ENCODE measurements around the gene PARD3. TPM values are rescaled to one million over a fixed set of nuclear protein-coding genes. Genes with fewer than 3 reads are reported as not detected.

Gene PARD3
- total RNA-seq, 1 donor from 2014 or later, result 76.4 TPM

DNA sequence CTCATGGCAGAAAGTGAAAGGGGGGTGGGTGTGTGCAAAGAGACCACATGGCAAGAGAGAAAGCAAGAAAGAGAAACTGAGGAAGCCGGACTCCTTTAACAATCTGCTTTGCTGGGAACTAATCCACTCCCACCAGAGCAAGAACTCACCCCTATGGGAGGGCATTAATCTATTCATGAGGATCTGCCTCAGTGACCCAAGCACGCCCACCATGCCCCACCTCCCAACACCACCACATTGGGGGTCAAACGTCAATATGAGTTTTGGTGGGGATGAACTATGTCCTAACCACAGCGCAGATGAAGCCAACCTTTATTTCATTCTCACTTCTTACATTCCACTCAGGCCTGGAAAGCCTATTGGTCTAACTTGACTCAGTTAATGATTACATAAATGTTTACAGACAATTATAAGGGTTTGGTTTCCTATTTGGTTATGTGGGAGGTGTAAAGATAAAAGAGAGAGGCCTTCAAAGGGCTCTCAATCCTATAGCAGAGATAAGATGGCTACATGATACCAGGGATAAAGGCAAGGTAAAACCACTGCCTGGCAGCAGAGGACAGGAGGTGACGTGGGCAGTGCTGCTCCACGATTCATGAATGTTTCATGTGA is 601.8 kb downstream of the PARD3 start:
- no peak for DNase-seq (ENCODE audit: low read depth)
- no peak overlapping the region for H3K4me3 ChIP-seq (ENCODE audit: low read depth, low read length)
- H3K36me3 ChIP-seq (ENCODE audit: control insufficient read depth, insufficient read depth, low read length), result no peaks in the 10 kb centered on the region
- H3K27me3 ChIP-seq (ENCODE audit: control insufficient read depth, insufficient read depth, low read length), result no peaks in the 10 kb centered on the region
- no peak for TF ChIP-seq CTCF (IDR thresholded peaks at IDR 0.05; ENCODE audit: insufficient read depth, low read length, poor library complexity, severe bottlenecking)

GRCh38 chr10:34207343-34207742 is 607.8 kb downstream of the PARD3 start:
- H3K27me3 ChIP-seq (ENCODE audit: control insufficient read depth, insufficient read depth, low read length), result no peaks in the 10 kb centered on the region
- no peak for TF ChIP-seq CTCF (IDR thresholded peaks at IDR 0.05; ENCODE audit: insufficient read depth, low read length, poor library complexity, severe bottlenecking)
- no peaks in the 10 kb centered on the region for H3K36me3 ChIP-seq (ENCODE audit: control insufficient read depth, insufficient read depth, low read length)
- DNase-seq (ENCODE audit: low read depth), result no peak
- no peak overlapping the region for H3K4me3 ChIP-seq (ENCODE audit: low read depth, low read length)

DNA sequence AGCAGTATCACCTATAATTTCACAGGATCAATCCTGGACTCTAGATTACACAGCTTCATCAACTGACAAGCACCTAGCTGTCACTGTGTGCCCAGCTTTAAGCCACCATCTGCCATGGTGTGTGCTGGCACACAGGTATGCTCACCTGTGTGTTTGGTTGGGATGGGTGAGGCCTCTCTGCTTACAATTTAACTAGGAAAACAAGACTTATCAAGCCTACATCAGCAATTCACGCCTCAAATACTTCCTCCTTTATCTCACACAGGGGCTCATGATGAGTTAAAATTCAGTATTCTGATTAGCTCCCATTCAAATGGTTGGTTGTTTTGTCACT is 608.2 kb downstream of the PARD3 start:
- Histone ChIP-seq H3K4me3 (ENCODE audit: low read depth, low read length) (no peak overlapping the region), H3K27me3 (ENCODE audit: control insufficient read depth, insufficient read depth, low read length) (no peaks in the 10 kb centered on the region), H3K36me3 (ENCODE audit: control insufficient read depth, insufficient read depth, low read length) (no peaks in the 10 kb centered on the region)
- no peak for DNase-seq (ENCODE audit: low read depth)
- TF ChIP-seq CTCF (IDR thresholded peaks at IDR 0.05; ENCODE audit: insufficient read depth, low read length, poor library complexity, severe bottlenecking), result no peak

DNA sequence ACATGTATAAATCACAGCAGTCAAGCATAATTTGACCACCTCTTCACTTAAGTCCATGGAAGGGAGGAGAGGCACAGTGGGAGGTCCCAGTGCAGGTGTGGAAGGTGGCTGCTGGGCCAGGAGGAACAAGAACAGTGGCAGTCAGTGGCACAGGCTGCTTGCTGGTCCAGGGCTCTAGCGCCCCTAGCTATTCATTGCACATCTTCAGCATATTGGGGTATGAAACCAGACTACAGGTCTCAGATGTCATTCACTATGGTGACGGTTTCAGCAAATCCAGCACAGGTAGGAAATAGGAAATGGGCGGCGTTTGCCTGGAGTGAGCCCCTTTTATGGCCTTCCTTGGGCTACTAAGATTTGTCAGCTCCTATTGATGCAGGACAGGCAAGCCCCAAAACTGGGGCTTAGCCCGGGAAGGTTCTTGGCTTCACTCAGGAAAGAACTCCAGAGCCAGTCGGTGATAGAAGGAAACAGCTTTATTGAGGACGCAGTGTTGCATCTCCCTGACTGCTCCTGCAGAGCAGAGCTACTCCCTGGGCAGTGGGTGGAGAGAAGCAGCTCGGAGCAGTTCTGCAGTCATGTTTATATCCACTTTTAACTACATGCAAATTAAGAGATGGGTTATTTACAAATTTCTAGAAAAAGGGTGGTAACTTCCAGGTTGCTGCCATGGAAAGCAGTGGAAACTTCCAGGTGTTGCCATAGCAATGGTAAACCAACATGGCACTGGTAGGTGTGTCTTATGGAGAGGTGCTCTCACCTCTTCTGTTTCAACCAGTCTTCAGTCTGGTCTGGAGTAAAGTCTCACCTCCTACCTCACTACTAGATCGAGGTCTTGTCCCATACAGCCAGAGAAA is 608.8 kb downstream of the PARD3 start:
- Histone ChIP-seq H3K4me3 (ENCODE audit: low read depth, low read length) (no peak overlapping the region), H3K27me3 (ENCODE audit: control insufficient read depth, insufficient read depth, low read length) (no peaks in the 10 kb centered on the region), H3K36me3 (ENCODE audit: control insufficient read depth, insufficient read depth, low read length) (no peaks in the 10 kb centered on the region)
- no peak for TF ChIP-seq CTCF (IDR thresholded peaks at IDR 0.05; ENCODE audit: insufficient read depth, low read length, poor library complexity, severe bottlenecking)
- no peak for DNase-seq (ENCODE audit: low read depth)

- no peak for DNase-seq (ENCODE audit: low read depth)
- no peaks in the 10 kb centered on the region for H3K27me3 ChIP-seq (ENCODE audit: control insufficient read depth, insufficient read depth, low read length)
- H3K4me3 ChIP-seq (ENCODE audit: low read depth, low read length), result no peak overlapping the region
- H3K36me3 ChIP-seq (ENCODE audit: control insufficient read depth, insufficient read depth, low read length), result no peaks in the 10 kb centered on the region
- no peak for TF ChIP-seq CTCF (IDR thresholded peaks at IDR 0.05; ENCODE audit: insufficient read depth, low read length, poor library complexity, severe bottlenecking)
These were observed 609.6 kb downstream of the PARD3 start for GRCh38 chr10:34205452-34205851.

All from kidney epithelial cell (primary cell).